Transverse colon (tissue), 4 donors: ENCODE measurements around the gene MAGI1.

ENCODE experiments used
- CTCF ChIP-seq, 5 experiments: fragments of 200-600 bp in 3 of 5; fragments of 450-650 bp in 2 of 5; sonication (generic) in 3 of 5; IDR thresholded peaks; 1 replicate in 2 of 5; 2 replicates in 3 of 5; pipeline ENCODE4 v1.5.1; 2016 to 2017; ENCODE audit warnings: antibody characterized with exemption in 5 of 5, inconsistent platforms in 3 of 5, mild to moderate bottlenecking in 2 of 5, moderate library complexity in 1 of 5
- EP300 ChIP-seq: sonication (generic); formaldehyde crosslinking; IDR thresholded peaks from one replicate; pipeline ENCODE4 v1.6.1; 2017; ENCODE audit warnings: antibody characterized with exemption, low read depth
- POLR2A ChIP-seq: fragments of 450-650 bp; IDR thresholded peaks from one replicate; pipeline ENCODE4 v1.6.1; 2016; ENCODE audit warnings: antibody characterized with exemption, mild to moderate bottlenecking, moderate library complexity
- POLR2AphosphoS5 ChIP-seq, 3 donors: sonication (generic); formaldehyde crosslinking; IDR thresholded peaks; one replicate each; pipeline ENCODE4 v1.6.1; 2016; ENCODE audit warnings: antibody characterized with exemption in 3 of 3

GRCh38 chr3:65627062-65627461 is 411.7 kb downstream of the MAGI1 start:
- no peak for TF ChIP-seq CTCF (IDR thresholded peaks at IDR 0.05)
- TF ChIP-seq POLR2AphosphoS5 (IDR thresholded peaks at IDR 0.05): no peak
- no peak for TF ChIP-seq EP300
- TF ChIP-seq POLR2A: no peak
